Measurements from ENCODE around the gene BPGM. TPM values are rescaled to one million over a fixed set of nuclear protein-coding genes. Genes with fewer than 3 reads are reported as not detected.

BPGM gene
- total RNA-seq, 1 experiment from 2014 or later = 10.0 TPM

DNA sequence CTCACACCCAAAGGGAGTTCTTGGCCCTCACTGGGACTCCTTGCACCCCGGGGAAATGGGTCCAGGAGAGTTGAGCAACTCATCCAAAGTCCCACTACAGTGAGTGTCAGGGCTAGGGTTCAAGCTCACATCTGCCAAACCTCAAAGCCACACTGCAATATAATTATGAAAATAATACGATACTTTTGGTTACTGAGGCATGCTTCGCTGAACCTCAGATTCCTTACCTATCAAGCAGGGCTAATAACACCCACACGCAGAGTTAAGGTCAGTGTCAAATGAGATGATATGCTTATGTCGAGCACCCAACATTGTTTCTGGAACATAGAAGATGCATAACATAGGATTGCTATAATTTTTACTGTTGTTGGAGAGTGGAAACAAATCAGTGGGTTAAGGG lies 58.2 kb downstream of the BPGM start:
- Histone ChIP-seq H3K4me2 (ENCODE audit: low read length) (no peak overlapping the region), H3K27ac (ENCODE audit: low read depth, low read length) (no peak overlapping the region), H3K4me3 (replicated peaks in 1 of 2; ENCODE audit: low read depth in 1 of 2, low read length in 2 of 2) (no peak overlapping the region), H3K4me1 (ENCODE audit: control insufficient read depth in 1 of 2, insufficient read depth in 2 of 2, low read length in 2 of 2) (no peaks in the 10 kb centered on the region), H3K9me3 (ENCODE audit: control insufficient read depth in 1 of 2, insufficient read depth in 1 of 2, low read depth in 1 of 2, low read length in 2 of 2) (no peaks in the 10 kb centered on the region), H2AFZ (ENCODE audit: low read depth, low read length, poor library complexity, severe bottlenecking) (no peak overlapping the region), H3K27me3 (ENCODE audit: insufficient read depth, low read length) (no peaks in the 10 kb centered on the region; the same call in 1 of the 2 replicates), H4K20me1 (ENCODE audit: insufficient read depth) (no peaks in the 10 kb centered on the region), H3K79me2 (ENCODE audit: insufficient read depth, low read length) (no peaks in the 10 kb centered on the region), H3K9ac (ENCODE audit: low read length) (no peak overlapping the region), H3K36me3 (ENCODE audit: control insufficient read depth in 1 of 2, insufficient read depth in 2 of 2, low read length in 2 of 2) (no peaks in the 10 kb centered on the region), H3K9me2 (ENCODE audit: insufficient read depth) (no peaks in the 10 kb centered on the region)
- no TSS peak for BruUV-seq (replicated peaks)
- intact Hi-C loops (cut with micrococcal nuclease) = no loop called here
- ChIA-PET CTCF (no interaction called here), POLR2A (no interaction called here), RAD21 (ENCODE audit: low non-redundant PET in 1 of 2, low total read pairs in 2 of 2, uncharacterized antibody in 2 of 2, unreplicated experiment in 2 of 2) (no interaction called here)
- DNase-seq (ENCODE audit: low read depth, low spot score) = no peak
- TF ChIP-seq CBX3 (IDR thresholded peaks at IDR 0.05; ENCODE audit: low read depth) = no peak
- TF ChIP-seq, protein P1, sequence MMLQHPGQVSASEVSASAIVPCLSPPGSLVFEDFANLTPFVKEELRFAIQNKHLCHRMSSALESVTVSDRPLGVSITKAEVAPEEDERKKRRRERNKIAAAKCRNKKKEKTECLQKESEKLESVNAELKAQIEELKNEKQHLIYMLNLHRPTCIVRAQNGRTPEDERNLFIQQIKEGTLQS (IDR thresholded peaks at IDR 0.05) = no peak
- ATAC-seq = no peak

DNA sequence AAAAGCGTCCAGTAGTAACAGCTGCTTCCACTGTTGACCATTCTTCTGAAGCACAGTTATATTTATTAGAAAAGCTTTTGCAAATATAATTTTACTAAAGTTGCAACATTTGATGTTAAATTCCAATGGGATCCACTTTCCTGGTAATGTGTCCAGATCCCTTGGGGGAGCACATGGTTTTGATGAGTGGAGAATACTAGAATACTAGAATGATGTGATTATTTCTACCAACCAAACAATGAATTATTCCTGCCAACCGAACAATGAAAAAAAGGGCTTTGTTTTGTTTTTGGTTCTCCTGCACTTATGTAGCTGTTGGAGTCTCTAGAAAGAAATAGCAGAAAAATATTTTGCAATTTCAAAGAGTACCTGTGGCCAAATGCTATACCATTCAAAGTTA lies 59.1 kb downstream of the BPGM start:
- Histone ChIP-seq H4K20me1 (ENCODE audit: insufficient read depth) (no peaks in the 10 kb centered on the region), H3K9ac (ENCODE audit: low read length) (no peak overlapping the region), H3K27me3 (ENCODE audit: insufficient read depth, low read length) (no peaks in the 10 kb centered on the region; the same call in 1 of the 2 replicates), H3K9me2 (ENCODE audit: insufficient read depth) (no peaks in the 10 kb centered on the region), H3K4me2 (ENCODE audit: low read length) (no peak overlapping the region), H3K27ac (ENCODE audit: low read depth, low read length) (no peak overlapping the region), H3K4me3 (replicated peaks in 1 of 2; ENCODE audit: low read depth in 1 of 2, low read length in 2 of 2) (no peak overlapping the region), H3K79me2 (ENCODE audit: insufficient read depth, low read length) (no peaks in the 10 kb centered on the region), H2AFZ (ENCODE audit: low read depth, low read length, poor library complexity, severe bottlenecking) (no peak overlapping the region), H3K36me3 (ENCODE audit: control insufficient read depth in 1 of 2, insufficient read depth in 2 of 2, low read length in 2 of 2) (no peaks in the 10 kb centered on the region), H3K9me3 (ENCODE audit: control insufficient read depth in 1 of 2, insufficient read depth in 1 of 2, low read depth in 1 of 2, low read length in 2 of 2) (no peaks in the 10 kb centered on the region), H3K4me1 (ENCODE audit: control insufficient read depth in 1 of 2, insufficient read depth in 2 of 2, low read length in 2 of 2) (no peaks in the 10 kb centered on the region)
- TF ChIP-seq EZH2 (IDR thresholded peaks at IDR 0.05) = no peak
- no peak for TF ChIP-seq CBX3 (IDR thresholded peaks at IDR 0.05; ENCODE audit: low read depth)
- TF ChIP-seq POLR2A (IDR thresholded peaks at IDR 0.05; ENCODE audit: borderline replicate concordance, extremely low read depth, insufficient read depth, insufficient read length) = no peak
- no peak for TF ChIP-seq CEBPB (IDR thresholded peaks at IDR 0.05; ENCODE audit: low read depth)
- no peak for TF ChIP-seq RAD21 (IDR thresholded peaks at IDR 0.05; ENCODE audit: low read depth)
- no peak for TF ChIP-seq POLR2AphosphoS5 (IDR thresholded peaks at IDR 0.05; ENCODE audit: low read depth, low read length)
- TF ChIP-seq EGR1 (IDR thresholded peaks at IDR 0.05; ENCODE audit: low read depth) = no peak
- TF ChIP-seq JUND (IDR thresholded peaks at IDR 0.05) = no peak
- no peak for TF ChIP-seq ZFX (IDR thresholded peaks at IDR 0.05)
- TF ChIP-seq FOSL1 (IDR thresholded peaks at IDR 0.05; ENCODE audit: low read depth) = no peak
- TF ChIP-seq, protein P2, sequence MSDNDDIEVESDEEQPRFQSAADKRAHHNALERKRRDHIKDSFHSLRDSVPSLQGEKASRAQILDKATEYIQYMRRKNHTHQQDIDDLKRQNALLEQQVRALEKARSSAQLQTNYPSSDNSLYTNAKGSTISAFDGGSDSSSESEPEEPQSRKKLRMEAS (IDR thresholded peaks at IDR 0.05) = no peak
- TF ChIP-seq, protein P1 (IDR thresholded peaks at IDR 0.05) = no peak
- TF ChIP-seq ZNF274 (IDR thresholded peaks at IDR 0.05; ENCODE audit: low read depth, low read length) = no peak
- TF ChIP-seq EZH2phosphoT487 (IDR thresholded peaks at IDR 0.05; ENCODE audit: borderline replicate concordance) = no peak
- no peak for TF ChIP-seq SRF (IDR thresholded peaks at IDR 0.05; ENCODE audit: low read depth)
- no peak for TF ChIP-seq SIN3A (IDR thresholded peaks at IDR 0.05; ENCODE audit: low read depth)
- TF ChIP-seq YY1 (IDR thresholded peaks at IDR 0.05; ENCODE audit: extremely low read depth, insufficient replicate concordance, low read depth, low read length) = no peak
- TF ChIP-seq, protein P3, sequence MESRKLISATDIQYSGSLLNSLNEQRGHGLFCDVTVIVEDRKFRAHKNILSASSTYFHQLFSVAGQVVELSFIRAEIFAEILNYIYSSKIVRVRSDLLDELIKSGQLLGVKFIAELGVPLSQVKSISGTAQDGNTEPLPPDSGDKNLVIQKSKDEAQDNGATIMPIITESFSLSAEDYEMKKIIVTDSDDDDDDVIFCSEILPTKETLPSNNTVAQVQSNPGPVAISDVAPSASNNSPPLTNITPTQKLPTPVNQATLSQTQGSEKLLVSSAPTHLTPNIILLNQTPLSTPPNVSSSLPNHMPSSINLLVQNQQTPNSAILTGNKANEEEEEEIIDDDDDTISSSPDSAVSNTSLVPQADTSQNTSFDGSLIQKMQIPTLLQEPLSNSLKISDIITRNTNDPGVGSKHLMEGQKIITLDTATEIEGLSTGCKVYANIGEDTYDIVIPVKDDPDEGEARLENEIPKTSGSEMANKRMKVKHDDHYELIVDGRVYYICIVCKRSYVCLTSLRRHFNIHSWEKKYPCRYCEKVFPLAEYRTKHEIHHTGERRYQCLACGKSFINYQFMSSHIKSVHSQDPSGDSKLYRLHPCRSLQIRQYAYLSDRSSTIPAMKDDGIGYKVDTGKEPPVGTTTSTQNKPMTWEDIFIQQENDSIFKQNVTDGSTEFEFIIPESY (IDR thresholded peaks at IDR 0.05; ENCODE audit: extremely low read depth, insufficient replicate concordance, low read length) = no peak
- DNase-seq (ENCODE audit: low read depth, low spot score) (no peak), ATAC-seq (no peak)
- RAD21 ChIA-PET (ENCODE audit: low non-redundant PET in 1 of 2, low total read pairs in 2 of 2, uncharacterized antibody in 2 of 2, unreplicated experiment in 2 of 2) = no interaction called here
- BruUV-seq (replicated peaks) = no TSS peak
- intact Hi-C loops (cut with micrococcal nuclease) = no loop called here
- POLR2A ChIA-PET = no interaction called here
- CTCF ChIA-PET = no interaction called here

Data from HCT116 (cell line).